ENCODE data around the gene SPATA2L.

The SPATA2L gene

GRCh38 chr16:89653656-89654295, 47.7 kb downstream of the SPATA2L start:
- DNase-seq: no peak

- no peak for DNase-seq
These were observed 49.9 kb downstream of the SPATA2L start for GRCh38 chr16:89651584-89651983.

GRCh38 chr16:89646906-89647305, 54.6 kb downstream of the SPATA2L start:
- no peak for DNase-seq
